IgD-negative memory B cell (primary cell): ENCODE measurements around the gene PARD3. TPM values are rescaled to one million over a fixed set of nuclear protein-coding genes. Genes with fewer than 3 reads are reported as not detected.
"Not testable (repeated sequence)": the region's sequence is repeated elsewhere in the genome, so short reads cannot be mapped to it uniquely, and the experiment has no call there.

ENCODE experiments used
- H3K27ac Mint-ChIP-seq, 3 donors: one replicate each; pipeline ENCODE4 v1.8.0; 2020 to 2022; ENCODE audit warnings: mild to moderate bottlenecking in 3 of 3, mixed read lengths in 3 of 3, moderate library complexity in 1 of 3
- H3K27me3 Mint-ChIP-seq: one replicate; pipeline ENCODE4 v1.8.0; 2021; ENCODE audit warnings: mixed read lengths
- H3K36me3 Mint-ChIP-seq: one replicate; pipeline ENCODE4 v1.8.0; 2020; ENCODE audit warnings: mild to moderate bottlenecking, mixed read lengths
- H3K4me1 Mint-ChIP-seq, 3 donors: one replicate each; pipeline ENCODE4 v1.8.0; 2020 to 2022; ENCODE audit warnings: mixed read lengths in 3 of 3, mild to moderate bottlenecking in 1 of 3
- H3K4me3 Mint-ChIP-seq, 4 donors: one replicate each; pipeline ENCODE4 v1.8.0; 2020 to 2022; ENCODE audit warnings: mild to moderate bottlenecking in 4 of 4, mixed read lengths in 4 of 4, moderate library complexity in 3 of 4
- H3K9me3 Mint-ChIP-seq, 3 donors: one replicate each; pipeline ENCODE4 v1.8.0; 2020 to 2021; ENCODE audit warnings: mixed read lengths in 3 of 3, mild to moderate bottlenecking in 1 of 3
- polyA plus RNA-seq: library from polyadenylated mRNA; unstranded; fragments of 300-500 nt; fragmentation: Illumina TruSeq; gene quantifications from one replicate; pipeline ENCODE4 v1.2.3, GENCODE V29; 2021

PARD3 gene
- polyA plus RNA-seq, 1 donor from 2014 or later = not detected

GRCh38 chr10:34721208-34721840 lies 93.8 kb downstream of the PARD3 start:
- no peaks in the 10 kb centered on the region for H3K27me3 Mint-ChIP-seq
- H3K36me3 Mint-ChIP-seq = no peaks in the 10 kb centered on the region
- peaks cover 6 to 12% (median 9%) of the 10 kb centered on the region in 3 donors for H3K4me1 Mint-ChIP-seq
- no peaks in the 10 kb centered on the region for H3K9me3 Mint-ChIP-seq
- H3K4me3 Mint-ChIP-seq = peak overlapping the region in 1 of 4 donors; percentile 4
- H3K27ac Mint-ChIP-seq = no peak overlapping the region

DNA sequence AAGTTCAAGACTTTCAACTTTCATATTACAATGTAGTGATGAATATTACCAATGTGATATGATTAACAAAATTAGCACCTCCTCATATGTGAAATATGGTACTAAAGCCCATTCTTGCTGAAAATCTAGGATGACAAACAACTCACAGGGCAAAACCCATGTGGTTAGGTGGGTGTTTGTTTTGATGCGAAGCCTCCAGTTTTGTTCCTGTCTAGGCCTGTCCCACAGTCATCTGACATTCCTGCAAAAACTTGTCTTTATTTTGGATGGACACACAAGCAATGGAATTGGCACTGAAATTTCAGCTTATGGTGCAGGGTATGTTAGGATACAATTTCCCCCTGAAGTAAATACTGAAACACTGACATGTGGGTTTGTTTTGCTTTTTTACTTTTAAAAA lies 95.3 kb downstream of the PARD3 start:
- no peaks in the 10 kb centered on the region for H3K36me3 Mint-ChIP-seq
- H3K4me1 Mint-ChIP-seq = peaks cover 6 to 12% (median 9%) of the 10 kb centered on the region in 3 donors
- peaks cover 2% of the 10 kb centered on the region for H3K27me3 Mint-ChIP-seq
- no peaks in the 10 kb centered on the region for H3K9me3 Mint-ChIP-seq
- H3K4me3 Mint-ChIP-seq = no peak overlapping the region
- no peak overlapping the region for H3K27ac Mint-ChIP-seq

- Mint-ChIP-seq H3K36me3 (no peaks in the 10 kb centered on the region), H3K27me3 (peaks cover 2% of the 10 kb centered on the region), H3K4me3 (no peak overlapping the region), H3K27ac (no peak overlapping the region), H3K4me1 (peaks cover 6 to 12% (median 9%) of the 10 kb centered on the region in 3 donors), H3K9me3 (no peaks in the 10 kb centered on the region)
These were observed 95.8 kb downstream of the PARD3 start for GRCh38 chr10:34719328-34719727.

DNA sequence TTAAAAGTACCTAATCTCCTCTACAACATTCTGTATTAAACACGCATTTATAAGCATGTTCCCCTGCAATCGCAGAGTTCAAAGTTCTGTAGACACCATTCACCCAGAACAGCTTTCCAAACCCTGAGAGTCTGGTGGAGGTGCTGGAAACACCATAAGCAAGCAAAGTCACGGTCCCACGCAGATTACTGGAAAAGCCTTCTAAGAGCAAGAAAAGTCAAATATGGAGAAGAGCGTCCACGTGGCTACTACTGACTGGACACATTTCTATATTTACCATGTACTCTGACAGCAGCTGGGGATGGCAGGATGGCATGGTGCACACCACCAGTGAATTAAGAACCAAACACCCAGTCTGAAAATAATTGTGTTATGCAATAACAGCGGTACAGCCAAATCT lies 97.7 kb downstream of the PARD3 start:
- peaks cover 6 to 9% (median 7%) of the 10 kb centered on the region in 3 donors for H3K4me1 Mint-ChIP-seq
- no peak overlapping the region for H3K27ac Mint-ChIP-seq
- no peak overlapping the region for H3K4me3 Mint-ChIP-seq
- H3K27me3 Mint-ChIP-seq = peaks cover 2% of the 10 kb centered on the region
- peaks cover 0 to 1% (median 0%) of the 10 kb centered on the region in 3 donors for H3K9me3 Mint-ChIP-seq
- no peaks in the 10 kb centered on the region for H3K36me3 Mint-ChIP-seq

GRCh38 chr10:34716958-34717357 lies 98.1 kb downstream of the PARD3 start:
- Mint-ChIP-seq H3K4me1 (peaks cover 6 to 9% (median 7%) of the 10 kb centered on the region in 3 donors), H3K27me3 (peaks cover 2% of the 10 kb centered on the region)

DNA sequence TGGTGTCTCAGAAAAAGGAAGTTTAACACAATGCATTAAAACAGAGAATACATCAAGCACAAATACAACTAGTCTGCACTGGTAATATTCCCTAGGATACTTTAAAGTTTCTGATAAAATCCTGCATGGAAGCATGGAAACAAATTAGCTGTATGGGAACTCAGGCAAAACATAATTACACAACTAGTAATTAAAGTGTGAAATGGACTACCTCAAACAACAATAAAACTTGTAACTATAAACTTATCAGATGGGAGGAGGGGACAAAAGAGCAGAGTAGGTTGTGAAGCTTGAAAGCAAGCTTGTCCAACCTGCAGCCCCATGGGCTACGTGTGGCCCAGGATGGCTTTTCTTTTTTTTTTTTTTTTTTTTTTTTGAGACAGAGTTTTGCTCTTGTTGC lies 98.9 kb downstream of the PARD3 start:
- peaks cover 4 to 7% (median 7%) of the 10 kb centered on the region in 3 donors for H3K4me1 Mint-ChIP-seq
- no peak overlapping the region for H3K4me3 Mint-ChIP-seq
- no peak overlapping the region for H3K27ac Mint-ChIP-seq
- H3K27me3 Mint-ChIP-seq = peaks cover 2% of the 10 kb centered on the region
- no peaks in the 10 kb centered on the region for H3K36me3 Mint-ChIP-seq
- H3K9me3 Mint-ChIP-seq = peaks cover 0 to 1% (median 0%) of the 10 kb centered on the region in 3 donors

More at GRCh38 chr10:34716958-34717357, 98.1 kb downstream of the PARD3 start:
- Mint-ChIP-seq H3K27ac (no peak overlapping the region), H3K4me3 (no peak overlapping the region), H3K36me3 (no peaks in the 10 kb centered on the region), H3K9me3 (peaks cover 0 to 1% (median 0%) of the 10 kb centered on the region in 3 donors)

DNA sequence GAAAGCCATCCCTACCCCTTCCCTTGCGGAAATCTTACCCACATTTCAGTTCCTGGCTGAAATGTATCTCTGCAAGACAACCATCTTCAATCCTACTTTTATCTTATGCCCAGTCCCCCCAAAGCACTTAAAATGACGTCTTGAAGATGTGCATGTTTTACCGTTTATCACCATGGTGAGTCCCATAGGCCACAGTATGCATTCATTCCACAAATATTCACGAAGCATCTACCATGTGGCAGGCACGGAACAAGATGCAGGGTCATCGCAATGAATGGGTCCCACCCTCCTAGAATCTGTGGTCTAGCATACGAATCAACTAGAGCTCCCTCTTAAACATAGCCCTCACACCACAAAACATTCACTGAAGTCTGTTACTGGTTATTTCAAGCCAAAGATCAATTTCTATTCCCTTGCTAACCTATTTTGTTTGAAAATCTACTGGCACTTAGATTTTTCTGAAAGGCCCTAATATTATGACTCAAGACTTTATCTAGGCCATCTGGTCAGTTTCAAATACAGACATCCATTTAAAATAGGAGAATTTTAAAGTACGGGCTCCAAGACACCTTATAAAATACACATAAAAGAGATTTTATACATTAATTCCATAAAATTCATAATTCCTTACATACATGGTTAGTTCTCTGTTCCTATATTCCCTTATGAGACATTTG lies 99.4 kb downstream of the PARD3 start:
- Mint-ChIP-seq H3K4me1 (peaks cover under 1 to 3% (median under 1%) of the 10 kb centered on the region in 3 donors), H3K4me3 (no peak overlapping the region), H3K27ac (no peak overlapping the region), H3K9me3 (peaks cover 0 to 1% (median 0%) of the 10 kb centered on the region in 3 donors), H3K27me3 (peaks cover 2% of the 10 kb centered on the region), H3K36me3 (no peaks in the 10 kb centered on the region)

DNA sequence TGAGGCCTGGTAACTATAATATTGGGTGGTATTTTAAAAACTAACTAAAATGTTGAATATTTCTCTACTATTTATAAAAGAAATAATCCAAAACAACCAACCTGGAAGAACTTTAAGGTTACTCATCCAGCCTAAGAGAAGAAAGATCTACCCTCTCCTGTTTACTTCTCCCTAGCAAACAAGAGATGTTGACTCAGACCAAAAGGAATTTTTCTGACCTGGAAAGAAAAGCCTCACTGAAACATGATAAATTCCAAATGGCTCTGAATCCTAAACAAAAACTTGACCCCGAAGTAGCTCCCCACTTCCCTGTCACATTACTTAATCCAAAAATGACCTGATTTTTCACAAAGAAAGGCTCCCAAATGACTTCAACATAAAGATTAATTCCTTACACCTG lies 101.2 kb downstream of the PARD3 start:
- H3K36me3 Mint-ChIP-seq = no peaks in the 10 kb centered on the region
- H3K27ac Mint-ChIP-seq = no peak overlapping the region
- H3K4me3 Mint-ChIP-seq = no peak overlapping the region
- H3K9me3 Mint-ChIP-seq = peaks cover 0 to 1% (median 0%) of the 10 kb centered on the region in 3 donors
- H3K4me1 Mint-ChIP-seq = no peaks in the 10 kb centered on the region
- H3K27me3 Mint-ChIP-seq = peaks cover 2% of the 10 kb centered on the region

GRCh38 chr10:34711500-34711899 lies 103.6 kb downstream of the PARD3 start:
- Mint-ChIP-seq H3K4me3 (no peak overlapping the region), H3K9me3 (peaks cover 0 to 1% (median 0%) of the 10 kb centered on the region in 3 donors), H3K4me1 (no peaks in the 10 kb centered on the region), H3K27me3 (peaks cover 2% of the 10 kb centered on the region), H3K36me3 (no peaks in the 10 kb centered on the region), H3K27ac (no peak overlapping the region)

DNA sequence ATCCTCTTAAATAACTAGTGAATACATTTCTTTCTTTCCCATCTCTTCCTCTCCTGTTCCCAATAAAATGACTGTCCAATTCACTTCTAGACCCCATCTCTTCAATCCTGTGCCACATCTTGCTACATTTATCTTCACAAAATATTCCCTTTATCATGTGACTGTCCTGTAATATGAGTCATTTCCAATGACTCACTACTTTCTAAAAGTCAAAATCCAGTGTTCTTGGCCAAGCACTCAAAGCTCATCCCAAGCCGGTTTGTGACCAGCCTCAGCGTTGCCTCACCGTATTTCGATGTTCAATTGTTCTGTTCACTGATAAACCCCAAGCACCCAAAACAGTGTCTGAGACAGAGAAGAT lies 104.7 kb downstream of the PARD3 start:
- Mint-ChIP-seq H3K9me3 (peaks cover 0 to 1% (median 0%) of the 10 kb centered on the region in 3 donors), H3K4me3 (no peak overlapping the region), H3K27me3 (peaks cover under 1% of the 10 kb centered on the region), H3K4me1 (peaks cover 0 to 2% (median 0%) of the 10 kb centered on the region in 3 donors), H3K27ac (no peak overlapping the region), H3K36me3 (peaks cover 2% of the 10 kb centered on the region)

DNA sequence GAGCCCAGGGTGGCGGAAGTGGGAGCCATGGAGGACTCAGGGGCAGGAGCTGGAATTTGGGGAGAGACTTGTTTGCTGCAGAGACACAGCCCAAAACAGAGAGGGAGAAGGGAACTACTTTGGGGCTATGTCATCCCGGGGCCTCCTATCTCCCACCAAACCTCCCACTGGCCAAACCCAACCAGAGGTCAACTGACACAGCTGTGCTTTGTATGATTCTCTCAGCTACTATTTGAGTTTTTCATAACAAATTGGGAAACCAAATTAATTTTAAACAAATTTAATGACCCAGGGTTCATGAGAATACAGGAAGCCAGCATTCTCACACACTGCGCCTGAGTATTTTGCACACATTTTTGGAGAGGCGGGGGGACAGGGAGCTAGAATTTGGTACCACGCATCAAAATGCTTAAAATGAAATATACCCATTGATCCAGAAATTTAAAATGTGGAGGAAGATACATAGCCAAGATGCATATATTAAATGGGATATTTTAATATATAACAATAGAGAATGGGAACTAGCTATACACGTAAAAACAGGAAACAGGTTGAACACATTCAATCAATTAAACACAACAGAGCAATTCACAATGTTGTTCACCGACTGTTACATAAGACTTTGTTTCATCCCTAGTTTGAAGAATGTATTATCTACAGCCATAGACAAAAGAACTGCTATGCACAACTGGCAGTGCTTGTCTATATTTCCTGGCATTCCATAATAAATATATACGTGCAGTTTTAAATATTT lies 105.3 kb downstream of the PARD3 start:
- no peak overlapping the region for H3K4me3 Mint-ChIP-seq
- H3K4me1 Mint-ChIP-seq = peaks cover 0 to 2% (median 0%) of the 10 kb centered on the region in 3 donors
- H3K36me3 Mint-ChIP-seq = peaks cover 2% of the 10 kb centered on the region
- peaks cover 0 to 1% (median 0%) of the 10 kb centered on the region in 3 donors for H3K9me3 Mint-ChIP-seq
- H3K27ac Mint-ChIP-seq = no peak overlapping the region
- H3K27me3 Mint-ChIP-seq = no peaks in the 10 kb centered on the region

- Mint-ChIP-seq H3K4me3 (no peak overlapping the region), H3K36me3 (peaks cover 2% of the 10 kb centered on the region), H3K9me3 (no peaks in the 10 kb centered on the region), H3K4me1 (peaks cover 0 to 2% (median 0%) of the 10 kb centered on the region in 3 donors), H3K27ac (no peak overlapping the region), H3K27me3 (no peaks in the 10 kb centered on the region)
These were observed 107.4 kb downstream of the PARD3 start for GRCh38 chr10:34707656-34708055.

- not testable (repeated sequence) for H3K4me3 Mint-ChIP-seq, H3K36me3 Mint-ChIP-seq, H3K4me1 Mint-ChIP-seq, H3K27me3 Mint-ChIP-seq, H3K27ac Mint-ChIP-seq, H3K9me3 Mint-ChIP-seq
These were observed 108.1 kb downstream of the PARD3 start for GRCh38 chr10:34706992-34707391.

DNA sequence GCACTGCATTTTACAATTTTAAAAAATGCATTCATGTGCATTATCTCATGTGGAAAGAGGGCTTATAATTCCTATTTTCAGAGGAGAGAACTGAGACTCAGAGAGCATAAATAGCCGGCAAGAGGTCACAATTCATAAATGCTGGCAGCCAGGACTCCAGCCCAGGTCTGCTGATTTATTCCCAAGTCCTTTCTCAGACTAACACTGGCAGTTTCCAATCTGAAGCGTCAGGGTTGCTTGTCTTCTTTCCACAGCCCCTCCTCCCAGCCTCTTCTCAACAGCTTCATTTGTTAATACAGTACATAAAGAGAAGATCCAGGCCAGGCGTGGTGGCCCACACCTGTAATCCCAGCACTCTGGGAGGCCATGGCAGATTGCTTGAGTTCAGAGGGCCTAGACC lies 108.9 kb downstream of the PARD3 start:
- no peak overlapping the region for H3K27ac Mint-ChIP-seq
- no peak overlapping the region for H3K4me3 Mint-ChIP-seq
- peaks cover 0 to 2% (median 0%) of the 10 kb centered on the region in 3 donors for H3K4me1 Mint-ChIP-seq
- no peaks in the 10 kb centered on the region for H3K9me3 Mint-ChIP-seq
- no peaks in the 10 kb centered on the region for H3K27me3 Mint-ChIP-seq
- H3K36me3 Mint-ChIP-seq = peaks cover 2% of the 10 kb centered on the region

DNA sequence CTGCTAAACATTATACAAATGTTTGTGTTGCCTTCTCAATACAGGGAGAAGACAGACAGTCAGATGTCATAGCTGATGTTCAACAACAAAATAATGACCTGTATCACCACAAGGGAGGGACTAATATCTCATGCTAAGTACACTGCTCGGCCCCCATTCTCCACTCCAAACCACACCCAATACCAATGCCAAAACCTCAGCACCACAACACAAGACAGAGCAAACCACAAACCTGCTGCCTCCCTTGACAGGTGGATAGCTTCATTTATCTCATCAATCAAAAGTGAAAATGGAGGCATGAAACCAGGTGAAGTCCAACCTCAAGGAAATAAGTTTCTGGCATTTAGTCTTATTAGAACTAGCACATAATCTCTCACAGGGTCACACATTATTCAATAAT lies 109.5 kb downstream of the PARD3 start:
- no peaks in the 10 kb centered on the region for H3K9me3 Mint-ChIP-seq
- no peak overlapping the region for H3K4me3 Mint-ChIP-seq
- peaks cover 2% of the 10 kb centered on the region for H3K36me3 Mint-ChIP-seq

More for the DNA sequence above, 109.5 kb downstream of the PARD3 start:
- H3K27ac Mint-ChIP-seq = no peak overlapping the region
- no peaks in the 10 kb centered on the region for H3K27me3 Mint-ChIP-seq
- peaks cover 0 to 2% (median 0%) of the 10 kb centered on the region in 3 donors for H3K4me1 Mint-ChIP-seq
